Measurements from ENCODE around the gene STXBP6.
"Not testable (repeated sequence)": the region's sequence is repeated elsewhere in the genome, so short reads cannot be mapped to it uniquely, and the experiment has no call there.

Gene STXBP6

DNA sequence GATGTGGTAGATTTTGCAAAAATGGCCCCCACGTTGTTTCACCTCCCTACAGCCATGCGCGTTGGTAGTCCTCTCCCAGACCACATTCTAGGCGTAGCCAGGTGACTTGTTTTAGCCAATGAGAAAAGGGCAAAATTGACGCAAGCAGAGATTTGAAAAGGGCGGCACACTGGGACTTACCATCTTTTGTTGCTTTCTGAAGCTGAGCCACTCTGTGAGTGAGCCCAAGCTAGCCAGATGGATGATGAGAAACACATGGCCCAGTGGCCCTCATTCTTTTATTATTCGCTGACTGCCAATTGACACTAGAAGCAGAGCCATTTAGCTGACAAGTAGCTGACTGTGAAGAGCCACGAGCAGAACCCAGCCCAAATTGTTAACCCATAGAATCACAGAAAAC lies 274.0 kb downstream of the STXBP6 start:
- DNase-seq (no peak), ATAC-seq (no peak)
- H3K9me3 Mint-ChIP-seq: no peaks in the 10 kb centered on the region
- H3K4me1 Mint-ChIP-seq: no peaks in the 10 kb centered on the region
- H3K36me3 Mint-ChIP-seq (ENCODE audit: low read depth): no peaks in the 10 kb centered on the region
- H3K27me3 Mint-ChIP-seq: peaks cover 22% of the 10 kb centered on the region
- H3K4me3 Mint-ChIP-seq: no peak overlapping the region
- no peak overlapping the region for H3K27ac Mint-ChIP-seq

DNA sequence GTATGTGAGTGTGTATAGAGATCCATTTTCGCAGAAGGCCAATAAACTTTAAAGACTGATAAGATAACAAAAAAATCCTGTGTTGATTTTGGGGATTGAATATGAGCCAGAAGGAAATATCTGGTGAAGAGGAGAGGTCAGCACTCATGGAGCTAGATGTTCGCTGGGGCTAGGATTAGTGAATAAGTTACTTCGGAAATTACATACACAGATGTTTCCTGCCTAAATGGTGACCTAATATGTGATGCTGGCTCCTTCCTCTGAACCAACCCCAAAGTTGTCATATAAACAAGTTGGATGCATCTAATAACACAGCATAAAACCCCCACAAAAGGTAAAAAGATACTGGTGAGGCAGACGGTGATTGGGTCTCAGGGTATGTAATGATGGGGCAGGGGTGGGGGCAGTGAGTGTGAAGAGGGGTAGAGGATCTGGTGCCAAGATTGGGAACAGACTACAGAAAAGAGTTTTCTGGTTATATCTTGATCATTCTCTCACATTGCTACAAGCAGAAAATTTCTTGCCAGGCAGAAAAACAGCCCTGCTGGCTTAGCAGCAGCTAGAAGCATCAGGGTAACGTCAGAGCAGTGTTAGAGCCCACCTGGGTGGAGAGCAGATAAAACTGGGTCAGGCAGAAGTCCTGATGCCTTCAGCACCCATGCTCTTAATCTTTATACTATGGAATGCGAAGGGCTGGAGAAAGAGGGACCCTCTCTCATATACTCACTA lies 275.6 kb downstream of the STXBP6 start:
- ATAC-seq (no peak), DNase-seq (no peak)
- Mint-ChIP-seq H3K27ac (no peak overlapping the region), H3K36me3 (ENCODE audit: low read depth) (no peaks in the 10 kb centered on the region), H3K27me3 (peaks cover 32% of the 10 kb centered on the region), H3K4me1 (no peaks in the 10 kb centered on the region), H3K4me3 (no peak overlapping the region), H3K9me3 (no peaks in the 10 kb centered on the region)

DNA sequence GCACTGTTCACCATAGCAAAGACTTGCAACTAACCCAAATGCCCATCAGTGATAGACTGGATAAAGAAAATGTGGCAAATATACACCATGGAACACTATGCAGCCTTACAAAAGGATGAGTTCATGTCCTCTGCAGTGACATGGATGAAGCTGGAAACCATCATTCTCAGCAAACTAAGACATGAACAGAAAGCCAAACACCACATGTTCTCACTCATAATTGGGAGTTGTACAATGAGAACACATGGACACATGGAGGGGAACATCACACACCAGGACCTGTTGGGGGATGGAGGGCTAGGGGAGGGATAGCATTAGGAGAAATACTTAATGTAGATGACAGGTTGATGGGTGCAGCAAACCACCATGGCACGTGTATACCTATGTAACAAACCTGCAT lies 276.4 kb downstream of the STXBP6 start:
- H3K4me3 Mint-ChIP-seq; ATAC-seq; H3K36me3 Mint-ChIP-seq (ENCODE audit: low read depth); H3K4me1 Mint-ChIP-seq; H3K9me3 Mint-ChIP-seq; H3K27ac Mint-ChIP-seq; DNase-seq: not testable (repeated sequence)
- H3K27me3 Mint-ChIP-seq: peaks cover 32% of the 10 kb centered on the region

DNA sequence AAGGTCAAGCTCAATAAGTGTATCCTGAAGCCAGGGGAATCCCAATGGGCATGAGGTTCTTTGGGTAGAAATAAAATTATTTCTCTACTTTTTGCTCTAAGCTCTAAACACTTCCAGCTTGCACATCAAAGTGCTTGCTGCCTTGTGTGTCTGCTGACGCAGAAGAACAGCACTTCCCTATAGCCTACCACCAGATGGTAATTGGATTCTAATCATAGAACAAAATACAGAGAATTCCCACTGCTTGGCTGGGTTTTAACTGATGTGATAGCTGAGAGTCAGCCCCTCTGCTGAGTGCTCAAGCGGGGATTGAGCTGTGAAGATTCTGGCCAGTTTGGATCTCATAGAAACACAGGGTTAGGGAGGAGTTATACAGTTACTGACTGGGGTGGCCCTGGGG lies 283.5 kb downstream of the STXBP6 start:
- Mint-ChIP-seq H3K4me3 (no peak overlapping the region), H3K27ac (no peak overlapping the region), H3K36me3 (ENCODE audit: low read depth) (no peaks in the 10 kb centered on the region), H3K27me3 (peaks cover 31% of the 10 kb centered on the region), H3K9me3 (no peaks in the 10 kb centered on the region), H3K4me1 (no peaks in the 10 kb centered on the region)
- ATAC-seq: no peak
- DNase-seq: no peak

DNA sequence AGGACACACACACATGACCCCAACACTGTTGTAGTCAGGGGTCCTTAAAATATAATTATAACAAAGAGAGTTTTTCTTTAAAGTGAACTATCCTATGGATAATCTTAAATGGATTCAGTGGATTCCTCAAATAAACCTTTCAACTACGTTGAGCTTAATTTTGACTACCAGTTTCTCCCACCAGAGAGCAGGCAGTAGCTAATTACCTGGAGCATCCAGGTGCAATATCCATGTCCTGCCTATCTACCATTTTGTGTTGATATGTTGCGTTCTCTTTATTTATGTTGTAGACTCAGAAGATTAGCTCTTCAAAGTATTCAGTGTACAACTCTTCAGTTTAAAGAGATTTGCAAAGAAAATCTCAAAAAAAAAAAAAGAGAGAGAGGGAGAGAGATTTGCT lies 288.8 kb downstream of the STXBP6 start:
- H3K36me3 Mint-ChIP-seq (ENCODE audit: low read depth): no peaks in the 10 kb centered on the region
- no peak overlapping the region for H3K4me3 Mint-ChIP-seq
- no peaks in the 10 kb centered on the region for H3K9me3 Mint-ChIP-seq
- DNase-seq: no peak
- H3K4me1 Mint-ChIP-seq: no peaks in the 10 kb centered on the region
- no peak overlapping the region for H3K27ac Mint-ChIP-seq
- no peak for ATAC-seq
- H3K27me3 Mint-ChIP-seq: peaks cover 26% of the 10 kb centered on the region

Measured in activated naive CD8-positive, alpha-beta T cell treated with anti-CD3 and anti-CD28 coated beads, Interleukin-2, amount 50 U/mL, for 24 hours (primary cell).